Measurements from ENCODE around the gene M1AP. TPM values are rescaled to one million over a fixed set of nuclear protein-coding genes. Genes with fewer than 3 reads are reported as not detected.
A peak's percentile ranks its signal among the peaks of the same experiment; 100 is the strongest.

Gene M1AP
- total and polyA plus RNA-seq, 9 of the 15 experiments (the other 6 are each of a cell fraction or from before 2014, with no cell fraction given), result 0.06 to 0.33 (median 0.11) TPM; not detected in 4

- no peak for TF ChIP-seq CTCFL (IDR thresholded peaks at IDR 0.05; ENCODE audit: borderline replicate concordance, insufficient read depth, low read depth, low read length, poor library complexity, severe bottlenecking)
- TF ChIP-seq SIN3B (IDR thresholded peaks at IDR 0.05; ENCODE audit: low read depth), result no peak
- peak; percentile 77; the same call in 1 of the 2 replicates for TF ChIP-seq ZNF644 (tag; IDR thresholded peaks at IDR 0.05; ENCODE audit: low read depth)
- TF ChIP-seq MCM5 (IDR thresholded peaks at IDR 0.05; ENCODE audit: low read depth), result no peak
- no peak for TF ChIP-seq KLF1 (tag; IDR thresholded peaks at IDR 0.05)
- TF ChIP-seq HMGN3 (IDR thresholded peaks at IDR 0.05; ENCODE audit: borderline replicate concordance, extremely low read depth, insufficient read length, low read depth, low read length), result no peak
- TF ChIP-seq HES1 (IDR thresholded peaks at IDR 0.05; ENCODE audit: low read depth), result no peak
- no peak for TF ChIP-seq ZHX1 (conservative IDR thresholded peaks at IDR 0.05; ENCODE audit: low read length)
- no peak for TF ChIP-seq HDAC8 (tag; IDR thresholded peaks at IDR 0.05)
- no peak for TF ChIP-seq NR2C1 (IDR thresholded peaks at IDR 0.05)
- 0 out of 2 replicates have a peak, but pooled peaks have one; percentile 18 for TF ChIP-seq NR2C1 (tag; IDR thresholded peaks at IDR 0.05)
- no peak; a peak in 1 of 4 replicates for TF ChIP-seq RAD21 (CRISPR knock-in tag; conservative IDR thresholded peaks at IDR 0.05 in 1 of 2, IDR thresholded peaks at IDR 0.05 in 1 of 2)
- TF ChIP-seq ARID1B (IDR thresholded peaks at IDR 0.05), result peak; percentile 20; the same call in 1 of the 2 replicates
- no peak for TF ChIP-seq ZNF280B (CRISPR knock-in tag; IDR thresholded peaks at IDR 0.05)
- no peak for TF ChIP-seq IRF2 (CRISPR knock-in tag; IDR thresholded peaks at IDR 0.05)
- no peak for TF ChIP-seq SRSF3 (IDR thresholded peaks at IDR 0.05; ENCODE audit: insufficient read depth, low read length)
- TF ChIP-seq GTF2E2 (tag; IDR thresholded peaks at IDR 0.05), result no peak; the same call in 1 of the 2 replicates
- TF ChIP-seq CHD2 (IDR thresholded peaks at IDR 0.05; ENCODE audit: low read depth, low read length), result no peak
- TF ChIP-seq FOXA1 (IDR thresholded peaks at IDR 0.05; ENCODE audit: borderline replicate concordance), result no peak
- TF ChIP-seq MEIS2 (IDR thresholded peaks at IDR 0.05; ENCODE audit: partially characterized antibody), result no peak
- TF ChIP-seq ZNF134 (CRISPR knock-in tag; conservative IDR thresholded peaks at IDR 0.05), result no peak
- TF ChIP-seq SLC30A9 (CRISPR knock-in tag; IDR thresholded peaks at IDR 0.05), result no peak
Observed at GRCh38 chr2:74573747-74574562, 74.2 kb downstream of the M1AP start (continued).
